Left ventricle myocardium inferior (tissue), 1 donor: ENCODE measurements around the gene LDLRAD4. TPM values are rescaled to one million over a fixed set of nuclear protein-coding genes. Genes with fewer than 3 reads are reported as not detected.

ENCODE experiments used
- DNase-seq: peaks from one replicate; pipeline ENCODE4 v3.0.0-alpha.2; 2020
- H3K27ac ChIP-seq: fragments of 200-600 bp; replicated peaks from 2 replicates; pipeline ENCODE4 v1.8.0; 2021
- H3K27me3 ChIP-seq: fragments of 200-600 bp; 2 replicates; pipeline ENCODE4 v1.8.0; 2021; ENCODE audit warnings: low read depth
- H3K36me3 ChIP-seq: fragments of 200-600 bp; 2 replicates; pipeline ENCODE4 v1.8.0; 2021
- H3K4me1 ChIP-seq: fragments of 200-600 bp; 2 replicates; pipeline ENCODE4 v1.8.0; 2021
- H3K4me3 ChIP-seq: fragments of 200-600 bp; 2 replicates; pipeline ENCODE4 v1.8.0; 2021; ENCODE audit warnings: mild to moderate bottlenecking, moderate library complexity
- H3K9me3 ChIP-seq: fragments of 200-600 bp; replicated peaks from 2 replicates; pipeline ENCODE4 v1.8.0; 2021
- intact Hi-C: fragments of 100-400 bp; cut with micrococcal nuclease; formaldehyde crosslinking; loops from one replicate; pipeline ENCODE4 v1.11.0; 2022
- total RNA-seq: library from RNA; stranded (reverse); fragmentation: NEBNext Ultra II Directional; extraction: Animal tissue kit (Norgen Biotek cat#: 25700); gene quantifications from one replicate; pipeline ENCODE4 v1.2.1, GENCODE V29; 2021
- TF ChIP-seq, protein P1 (sequence below): fragments of 200-600 bp; IDR thresholded peaks from 2 replicates; pipeline ENCODE4 v1.8.0; 2021; ENCODE audit warnings: antibody characterized with exemption, mild to moderate bottlenecking, borderline replicate concordance
- donor health status: DM: no; HTN: yes; CAD: no; lungs with severe emphysema.

LDLRAD4 gene
- total RNA-seq, 1 donor from 2014 or later = 43.3 TPM

- H3K4me3 ChIP-seq = no peak overlapping the region
- H3K9me3 ChIP-seq = no peaks in the 10 kb centered on the region
- DNase-seq = no peak
- no peak overlapping the region for H3K27ac ChIP-seq
- no peaks in the 10 kb centered on the region for H3K36me3 ChIP-seq
- no peaks in the 10 kb centered on the region for H3K27me3 ChIP-seq
- TF ChIP-seq, protein P1, sequence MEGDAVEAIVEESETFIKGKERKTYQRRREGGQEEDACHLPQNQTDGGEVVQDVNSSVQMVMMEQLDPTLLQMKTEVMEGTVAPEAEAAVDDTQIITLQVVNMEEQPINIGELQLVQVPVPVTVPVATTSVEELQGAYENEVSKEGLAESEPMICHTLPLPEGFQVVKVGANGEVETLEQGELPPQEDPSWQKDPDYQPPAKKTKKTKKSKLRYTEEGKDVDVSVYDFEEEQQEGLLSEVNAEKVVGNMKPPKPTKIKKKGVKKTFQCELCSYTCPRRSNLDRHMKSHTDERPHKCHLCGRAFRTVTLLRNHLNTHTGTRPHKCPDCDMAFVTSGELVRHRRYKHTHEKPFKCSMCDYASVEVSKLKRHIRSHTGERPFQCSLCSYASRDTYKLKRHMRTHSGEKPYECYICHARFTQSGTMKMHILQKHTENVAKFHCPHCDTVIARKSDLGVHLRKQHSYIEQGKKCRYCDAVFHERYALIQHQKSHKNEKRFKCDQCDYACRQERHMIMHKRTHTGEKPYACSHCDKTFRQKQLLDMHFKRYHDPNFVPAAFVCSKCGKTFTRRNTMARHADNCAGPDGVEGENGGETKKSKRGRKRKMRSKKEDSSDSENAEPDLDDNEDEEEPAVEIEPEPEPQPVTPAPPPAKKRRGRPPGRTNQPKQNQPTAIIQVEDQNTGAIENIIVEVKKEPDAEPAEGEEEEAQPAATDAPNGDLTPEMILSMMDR = no peak
- H3K4me1 ChIP-seq = peaks cover 18% of the 10 kb centered on the region
- intact Hi-C loops = no loop called here
Measured at GRCh38 chr18:13653746-13654433, 435.3 kb downstream of the LDLRAD4 start.

DNA sequence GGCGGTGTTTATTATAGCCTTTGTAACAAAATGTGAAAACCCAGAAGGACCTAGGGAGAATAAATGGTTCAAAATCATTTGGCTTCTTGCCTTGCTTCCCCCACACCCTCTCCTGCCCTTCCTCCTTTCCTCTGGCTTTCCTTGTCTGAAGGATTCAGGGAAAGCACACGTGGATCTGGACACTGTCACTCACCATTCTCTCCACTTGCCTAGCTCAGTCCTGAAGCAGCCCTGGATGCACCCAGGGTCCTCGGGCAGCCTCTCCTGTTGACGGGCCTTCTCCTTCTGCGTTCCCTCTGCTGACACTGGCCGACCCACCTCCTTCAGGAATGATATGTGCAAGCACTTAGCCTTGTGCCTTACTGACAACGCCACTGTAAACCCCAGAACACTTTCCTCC is 439.4 kb downstream of the LDLRAD4 start:
- Histone ChIP-seq H3K9me3 (no peaks in the 10 kb centered on the region), H3K4me3 (no peak overlapping the region), H3K27ac (peak overlapping the region; percentile 22), H3K27me3 (no peaks in the 10 kb centered on the region), H3K4me1 (peaks cover 50% of the 10 kb centered on the region), H3K36me3 (no peaks in the 10 kb centered on the region)
- no peak for DNase-seq
- intact Hi-C loops = no loop called here
- TF ChIP-seq, protein P1 = no peak

DNA sequence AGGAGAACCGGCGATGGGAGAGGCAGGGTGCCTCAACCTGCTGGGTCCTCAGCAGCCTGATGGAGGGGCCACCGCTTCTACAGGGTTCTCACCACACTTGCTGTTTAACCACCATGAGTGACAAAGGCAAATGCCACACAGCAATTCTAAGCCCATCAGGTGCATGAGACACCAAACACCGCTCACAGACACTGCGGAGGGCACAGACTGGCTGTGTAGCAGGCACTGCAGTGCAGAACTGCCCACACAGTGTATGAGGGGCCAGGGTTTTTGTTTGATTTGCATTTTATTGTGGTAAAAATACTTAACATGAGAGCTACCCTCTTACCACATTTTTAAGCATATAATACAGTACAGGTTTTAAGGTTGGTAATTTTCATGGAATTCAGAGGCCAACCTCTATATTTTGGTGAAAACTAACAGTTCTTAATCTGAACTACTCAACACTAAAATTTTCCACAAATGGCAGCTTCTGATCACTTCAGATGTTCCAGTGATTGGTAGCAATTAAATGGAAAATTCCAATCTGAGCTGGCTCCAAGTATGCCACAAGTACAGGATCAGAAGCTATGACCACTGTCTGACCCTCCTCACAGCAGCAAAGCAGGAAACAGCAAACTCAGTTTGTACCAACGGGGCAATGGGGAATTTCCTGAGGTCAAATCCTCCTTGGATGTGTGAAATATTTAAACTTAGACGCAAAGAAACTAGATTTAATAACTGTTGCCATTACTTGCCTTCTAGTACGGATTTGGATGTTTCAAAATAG is 440.1 kb downstream of the LDLRAD4 start:
- Histone ChIP-seq H3K27ac (peak overlapping the region; percentile 22), H3K36me3 (no peaks in the 10 kb centered on the region), H3K4me3 (no peak overlapping the region), H3K9me3 (no peaks in the 10 kb centered on the region), H3K27me3 (no peaks in the 10 kb centered on the region), H3K4me1 (peaks cover 49% of the 10 kb centered on the region)
- no peak for DNase-seq
- intact Hi-C loops = no loop called here
- TF ChIP-seq, protein P1 = no peak

DNA sequence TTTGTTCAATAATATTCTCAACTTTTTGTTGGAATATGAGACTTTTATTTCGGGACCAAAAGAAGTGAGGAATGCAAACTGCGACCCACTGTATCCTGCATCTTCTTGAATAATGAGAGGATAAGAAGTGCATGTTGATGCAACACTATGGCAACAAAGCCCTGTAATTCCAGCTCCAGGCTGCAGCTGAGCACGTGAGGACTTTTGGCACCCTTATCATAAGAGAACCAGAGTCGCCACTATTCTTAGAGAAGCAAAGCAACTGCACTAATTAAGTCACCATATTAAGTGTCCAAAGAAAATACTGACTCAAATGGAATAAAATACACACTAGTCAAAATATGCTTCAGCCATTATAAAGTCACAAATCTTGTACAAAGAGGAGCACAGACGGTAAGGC is 441.9 kb downstream of the LDLRAD4 start:
- Histone ChIP-seq H3K36me3 (peaks cover 7% of the 10 kb centered on the region), H3K27me3 (no peaks in the 10 kb centered on the region), H3K27ac (peak overlapping the region; percentile 79), H3K9me3 (no peaks in the 10 kb centered on the region), H3K4me3 (no peak overlapping the region), H3K4me1 (peaks cover 51% of the 10 kb centered on the region)
- TF ChIP-seq, protein P1 = no peak
- no peak for DNase-seq
- intact Hi-C loops = no loop called here

DNA sequence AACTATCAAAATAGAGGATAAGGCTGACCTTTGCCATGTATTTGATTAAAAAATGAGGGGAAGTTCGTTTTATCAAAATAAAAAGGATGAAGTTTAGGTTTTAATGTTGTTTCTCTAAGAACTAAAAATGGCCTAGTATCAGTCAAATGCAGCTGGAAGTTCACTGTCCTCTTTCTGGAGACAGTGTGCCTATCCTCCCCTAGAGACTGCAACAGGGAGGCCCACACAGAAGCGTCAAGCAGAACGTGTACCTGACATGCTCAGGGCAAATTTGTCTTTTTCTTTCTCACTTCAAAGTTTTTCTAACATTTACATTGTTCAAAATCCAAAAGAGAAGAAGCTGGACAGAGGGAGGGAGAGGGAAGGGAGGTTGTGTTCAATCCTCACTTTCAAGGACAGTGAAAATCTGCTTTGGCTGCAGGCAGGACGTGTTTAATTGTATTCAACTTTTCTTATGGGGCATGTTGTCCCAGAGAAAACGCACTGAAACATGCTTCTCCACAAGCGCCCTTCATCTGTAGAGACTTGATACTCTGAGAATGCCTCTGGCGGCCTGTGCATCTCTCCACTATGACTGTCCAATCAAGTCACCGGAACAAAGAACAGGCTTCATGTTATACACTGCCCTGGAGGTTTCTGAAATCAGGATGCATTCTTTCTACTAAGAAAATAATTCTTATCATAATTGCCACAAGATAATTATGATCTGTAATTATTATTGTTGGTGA is 442.7 kb downstream of the LDLRAD4 start:
- H3K27me3 ChIP-seq = no peaks in the 10 kb centered on the region
- H3K9me3 ChIP-seq = no peaks in the 10 kb centered on the region
- no peak overlapping the region for H3K4me3 ChIP-seq
- peak overlapping the region; percentile 79 for H3K27ac ChIP-seq
- DNase-seq = no peak
- peaks cover 14% of the 10 kb centered on the region for H3K36me3 ChIP-seq
- TF ChIP-seq, protein P1 = no peak
- intact Hi-C loops = no loop called here
- peaks cover 53% of the 10 kb centered on the region for H3K4me1 ChIP-seq
